ENCODE results near the gene GABRB1. TPM values are rescaled to one million over a fixed set of nuclear protein-coding genes. Genes with fewer than 3 reads are reported as not detected.

Gene GABRB1
- total RNA-seq, 1 donor from 2014 or later, result 10.7 TPM

GRCh38 chr4:47040828-47041227 is 9.5 kb downstream of the GABRB1 start:
- intact Hi-C loops (cut with DNase I), result no loop called here
- no peak for DNase-seq (ENCODE audit: low spot score)

DNA sequence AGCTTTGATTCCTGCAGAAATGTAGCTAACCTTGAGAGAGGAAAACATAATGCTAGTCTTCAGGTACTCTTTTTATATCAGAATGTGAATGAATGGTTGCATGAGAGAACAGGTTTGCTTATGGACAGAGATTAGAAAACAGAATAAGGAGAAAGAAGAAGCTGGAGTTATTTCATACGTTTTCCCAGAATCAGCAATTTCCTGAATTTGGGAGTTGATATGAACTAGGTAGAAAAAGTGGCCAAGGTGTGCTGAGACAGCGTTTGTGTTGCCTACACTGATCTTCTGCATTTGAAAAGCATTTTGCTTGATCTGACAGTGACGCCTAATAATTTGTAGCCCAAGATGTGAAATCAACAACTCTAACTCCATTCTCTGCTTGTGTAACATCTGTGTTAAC is 12.5 kb downstream of the GABRB1 start:
- no peak for DNase-seq (ENCODE audit: low spot score)
- intact Hi-C loops (cut with DNase I), result no loop called here

DNA sequence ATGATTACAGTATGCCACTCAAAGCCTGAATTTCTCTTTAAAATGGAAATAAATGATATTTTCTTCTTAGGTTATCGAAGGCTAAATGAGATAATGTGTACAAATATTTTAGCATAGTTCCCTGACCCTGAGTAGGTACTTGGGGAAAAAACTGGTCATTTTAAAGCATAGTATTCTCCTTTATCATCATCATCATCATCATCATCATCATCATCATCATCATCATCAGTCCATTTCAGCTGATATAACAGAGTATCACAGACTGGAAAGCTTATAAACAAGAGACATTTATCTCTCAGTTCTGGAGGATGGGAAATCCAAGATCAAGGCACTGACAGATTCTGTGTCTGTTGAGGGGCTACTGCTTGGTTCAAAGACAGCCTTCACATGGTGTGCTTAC is 13.9 kb downstream of the GABRB1 start:
- intact Hi-C loops (cut with DNase I), result no loop called here

GRCh38 chr4:47049347-47049746 is 18.0 kb downstream of the GABRB1 start:
- intact Hi-C loops (cut with DNase I), result no loop called here
- DNase-seq (ENCODE audit: low spot score), result no peak

More for the DNA sequence above, 13.9 kb downstream of the GABRB1 start:
- DNase-seq (ENCODE audit: low spot score), result no peak

- intact Hi-C loops (cut with DNase I), result no loop called here
These were observed 19.7 kb downstream of the GABRB1 start for GRCh38 chr4:47050761-47051725.

GRCh38 chr4:47053485-47053884 is 22.1 kb downstream of the GABRB1 start:
- no peak for DNase-seq (ENCODE audit: low spot score)
- intact Hi-C loops (cut with DNase I), result no loop called here

More at GRCh38 chr4:47050761-47051725, 19.7 kb downstream of the GABRB1 start:
- no peak for DNase-seq (ENCODE audit: low spot score)

GRCh38 chr4:47054130-47054529 is 22.8 kb downstream of the GABRB1 start:
- intact Hi-C loops (cut with DNase I), result no loop called here
- no peak for DNase-seq (ENCODE audit: low spot score)

DNA sequence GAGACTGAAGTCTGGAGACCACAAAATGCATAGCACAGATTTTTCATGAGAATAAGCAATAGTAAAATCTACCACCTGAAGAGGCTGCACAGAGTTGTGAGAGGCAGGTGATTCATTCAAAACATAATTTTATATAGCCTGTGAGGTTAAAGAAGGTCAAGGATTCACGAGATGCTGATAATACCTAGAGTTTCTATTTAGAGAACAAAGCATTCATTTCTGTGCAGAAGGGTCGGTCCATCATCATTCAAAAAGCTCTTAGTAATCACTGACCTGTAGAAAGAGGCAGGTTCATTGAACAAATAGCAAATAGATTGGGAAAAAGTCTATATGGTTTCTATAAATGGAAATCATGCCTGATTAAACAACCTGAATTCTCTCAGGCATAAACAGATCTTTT is 26.6 kb downstream of the GABRB1 start:
- intact Hi-C loops (cut with DNase I), result no loop called here
- no peak for DNase-seq (ENCODE audit: low spot score)

- intact Hi-C loops (cut with DNase I), result no loop called here
- no peak for DNase-seq (ENCODE audit: low spot score)
These were observed 29.2 kb downstream of the GABRB1 start for GRCh38 chr4:47060561-47060960.

DNA sequence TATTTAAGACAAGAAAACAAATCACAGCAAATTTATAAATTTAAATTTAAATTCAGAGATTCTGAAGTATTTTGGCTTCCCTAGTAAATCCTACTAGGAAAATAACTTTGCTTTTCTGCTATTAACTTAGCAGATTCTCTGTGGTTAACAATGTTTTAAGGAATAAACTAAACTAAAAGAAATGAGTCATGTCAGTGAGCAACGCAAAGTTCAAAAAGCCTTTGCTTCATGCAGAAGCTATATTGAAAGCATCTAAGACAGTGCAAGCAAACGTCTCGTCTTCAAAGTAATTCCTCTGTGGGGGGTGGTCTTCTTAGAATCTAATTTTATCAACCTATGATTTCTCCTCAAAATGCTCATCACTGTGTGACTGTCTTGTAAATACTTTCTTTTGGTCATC is 30.1 kb downstream of the GABRB1 start:
- no peak for DNase-seq (ENCODE audit: low spot score)
- intact Hi-C loops (cut with DNase I), result no loop called here

- intact Hi-C loops (cut with DNase I), result no loop called here
These were observed 33.7 kb downstream of the GABRB1 start for GRCh38 chr4:47065051-47065481.

DNA sequence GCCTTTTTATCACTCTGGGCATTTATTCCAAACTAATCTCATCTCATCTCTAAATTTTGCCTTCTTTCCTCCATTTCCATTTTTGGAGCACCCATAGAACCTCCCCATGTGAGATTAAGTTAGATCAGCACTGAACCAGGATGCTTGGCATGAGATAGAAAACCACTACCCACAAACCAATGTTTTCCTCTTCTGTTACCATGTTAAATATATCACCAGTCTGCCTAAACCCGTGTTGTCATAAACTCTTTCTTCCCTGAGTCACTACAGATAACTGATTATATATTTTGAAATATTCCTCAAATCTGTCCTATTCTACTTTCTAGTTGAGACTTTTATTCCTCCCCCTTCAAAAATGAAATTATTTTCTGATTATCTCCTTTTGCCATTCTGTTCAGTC is 37.6 kb downstream of the GABRB1 start:
- no peak for DNase-seq (ENCODE audit: low spot score)
- intact Hi-C loops (cut with DNase I), result no loop called here

More at GRCh38 chr4:47065051-47065481, 33.7 kb downstream of the GABRB1 start:
- DNase-seq (ENCODE audit: low spot score), result no peak

DNA sequence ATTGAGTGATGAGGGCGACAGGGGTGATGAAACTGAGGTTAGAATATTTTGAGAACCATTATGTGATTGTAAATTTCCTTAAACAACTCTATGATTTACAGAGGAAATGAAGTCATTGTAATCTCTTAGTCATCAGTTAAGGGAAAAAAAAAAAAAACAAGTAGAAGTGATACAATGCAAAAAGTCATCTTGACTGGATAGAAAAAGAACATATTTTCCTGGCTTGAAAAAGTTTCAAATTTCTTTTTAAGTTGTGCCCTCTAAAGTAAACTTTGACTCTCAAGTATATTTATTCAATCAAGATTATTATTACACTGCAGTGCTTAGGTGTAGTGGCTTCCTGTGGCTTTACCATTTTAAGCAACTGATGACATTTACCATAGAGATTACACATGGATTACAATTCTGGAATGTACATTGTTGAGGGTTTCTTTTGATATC is 40.6 kb downstream of the GABRB1 start:
- intact Hi-C loops (cut with DNase I), result no loop called here

DNA sequence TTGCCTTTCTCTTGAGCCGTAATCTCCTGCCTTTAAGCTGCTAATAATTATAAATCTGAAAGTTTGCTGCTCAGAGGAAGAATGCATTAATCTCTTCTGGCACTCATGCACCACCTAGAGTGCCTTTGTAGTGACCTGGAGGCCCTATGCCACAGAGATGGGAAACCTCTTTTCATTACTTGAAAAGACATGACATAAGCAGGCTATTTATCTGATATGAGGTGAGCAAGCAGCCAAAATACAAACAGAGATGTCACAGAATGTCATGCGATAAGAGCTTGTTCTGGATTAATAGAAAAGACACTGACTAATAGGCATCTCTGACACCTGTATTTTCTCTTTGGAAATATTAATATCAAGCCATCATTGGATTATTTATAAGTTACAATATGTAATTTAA is 42.3 kb downstream of the GABRB1 start:
- no peak for DNase-seq (ENCODE audit: low spot score)
- intact Hi-C loops (cut with DNase I), result no loop called here

More for the DNA sequence above, 40.6 kb downstream of the GABRB1 start:
- no peak for DNase-seq (ENCODE audit: low spot score)

GRCh38 chr4:47074816-47075215 is 43.4 kb downstream of the GABRB1 start:
- DNase-seq (ENCODE audit: low spot score), result no peak
- intact Hi-C loops (cut with DNase I), result no loop called here

- intact Hi-C loops (cut with DNase I), result no loop called here
- no peak for DNase-seq (ENCODE audit: low spot score)
These were observed 43.9 kb downstream of the GABRB1 start for GRCh38 chr4:47075262-47075661.

GRCh38 chr4:47075919-47076318 is 44.6 kb downstream of the GABRB1 start:
- intact Hi-C loops (cut with DNase I), result no loop called here

DNA sequence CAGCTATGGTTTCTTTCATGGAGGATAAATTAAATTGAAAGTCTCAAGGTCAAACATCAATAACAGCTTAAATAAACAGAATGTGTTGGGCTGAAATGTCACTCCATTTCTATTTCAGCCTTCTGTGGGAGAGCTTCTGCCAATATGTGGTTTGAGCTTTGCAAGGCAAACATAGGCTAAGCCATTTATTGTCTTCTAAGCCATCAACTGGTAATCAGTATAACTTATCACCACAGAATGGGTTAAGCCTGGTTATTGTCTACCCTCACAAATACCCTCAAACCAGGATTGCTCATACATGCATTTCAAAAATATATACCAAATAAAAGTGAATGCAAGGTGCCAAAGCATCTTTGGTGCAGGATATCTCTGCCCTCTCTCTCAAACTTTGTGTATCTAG is 52.7 kb downstream of the GABRB1 start:
- intact Hi-C loops (cut with DNase I), result no loop called here
- no peak for DNase-seq (ENCODE audit: low spot score)

More at GRCh38 chr4:47075919-47076318, 44.6 kb downstream of the GABRB1 start:
- no peak for DNase-seq (ENCODE audit: low spot score)

- intact Hi-C loops (cut with DNase I), result no loop called here
- no peak for DNase-seq (ENCODE audit: low spot score)
These were observed 53.4 kb downstream of the GABRB1 start for GRCh38 chr4:47084795-47085194.

- intact Hi-C loops (cut with DNase I), result no loop called here
- DNase-seq (ENCODE audit: low spot score), result no peak
These were observed 56.9 kb downstream of the GABRB1 start for GRCh38 chr4:47088298-47088697.

DNA sequence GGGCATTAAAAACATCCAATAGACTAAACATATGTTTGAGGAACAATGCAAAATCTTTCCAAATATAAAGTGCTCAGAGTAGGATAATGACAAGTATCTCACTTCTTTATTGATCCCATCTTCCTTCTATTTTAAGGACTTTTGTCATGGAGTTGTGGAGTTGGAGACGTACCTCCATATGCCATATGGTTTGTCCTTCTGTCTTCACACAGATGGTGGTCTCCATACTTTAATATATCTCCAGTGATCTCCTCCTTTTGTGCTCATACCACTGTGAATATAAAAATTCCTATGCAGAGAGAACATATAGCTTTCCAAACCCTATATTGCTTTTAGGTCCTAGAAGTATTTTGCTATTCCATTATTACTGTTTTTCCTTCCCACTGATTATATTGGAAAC is 64.5 kb downstream of the GABRB1 start:
- DNase-seq (ENCODE audit: low spot score), result no peak
- intact Hi-C loops (cut with DNase I), result no loop called here
